Umbilical cord (tissue), 2 donors: ENCODE data around the gene RUSF1. TPM values are rescaled to one million over a fixed set of nuclear protein-coding genes. Genes with fewer than 3 reads are reported as not detected.
"Not testable (repeated sequence)": the region's sequence is repeated elsewhere in the genome, so short reads cannot be mapped to it uniquely, and the experiment has no call there.

Source experiments
- DNase-seq: peaks from one replicate; pipeline ENCODE4 v3.0.0-alpha.2; 2015; ENCODE audit warnings: low spot score
- total RNA-seq: library from RNA; depleted of rRNA; stranded (reverse); fragments of >200 nt; gene quantifications from one replicate; pipeline ENCODE4 v1.2.3, GENCODE V29; 2014; ENCODE audit warnings: low replicate concordance; ENCODE audit not compliant: insufficient read depth

The RUSF1 gene
- total RNA-seq, 1 donor from 2014 or later = 68.1 TPM

- peak; percentile 86 for DNase-seq
Measured at GRCh38 chr16:31452631-31453106, 55.5 kb downstream of the RUSF1 start.

GRCh38 chr16:31451681-31452351 is 56.4 kb downstream of the RUSF1 start:
- peak; percentile 82 for DNase-seq

- no peak for DNase-seq
Measured at GRCh38 chr16:31451201-31451600, 57.0 kb downstream of the RUSF1 start.

GRCh38 chr16:31445931-31446330 is 62.3 kb downstream of the RUSF1 start:
- not testable (repeated sequence) for DNase-seq

GRCh38 chr16:31441956-31442355 is 66.2 kb downstream of the RUSF1 start:
- DNase-seq = no peak

GRCh38 chr16:31440516-31441184 is 67.5 kb downstream of the RUSF1 start:
- no peak for DNase-seq

- DNase-seq = no peak
Measured at GRCh38 chr16:31439519-31439918, 68.7 kb downstream of the RUSF1 start.

Other genes starting within 250 kb of the RUSF1 start
- gene ITGAM, start 248.4 kb downstream of the RUSF1 start, total RNA-seq = 14.9 TPM
- 8.9 TPM for gene ITGAX, start 153.2 kb downstream of the RUSF1 start, total RNA-seq
- gene ITGAD, start 115.1 kb downstream of the RUSF1 start, total RNA-seq = not detected
- gene COX6A2, start 80.0 kb downstream of the RUSF1 start, total RNA-seq = not detected
- 0.96 TPM for gene ZNF843, start 65.6 kb downstream of the RUSF1 start, total RNA-seq
- gene ARMC5, start 48.9 kb downstream of the RUSF1 start, total RNA-seq = 8.2 TPM
- gene TGFB1I1, start 36.2 kb downstream of the RUSF1 start, total RNA-seq = 83.3 TPM
- 2.9 TPM for gene SLC5A2, start 25.3 kb downstream of the RUSF1 start, total RNA-seq
- 61.6 TPM for gene AHSP, start 19.5 kb upstream of the RUSF1 start, total RNA-seq